ENCODE measurements around the gene GPC5. TPM values are rescaled to one million over a fixed set of nuclear protein-coding genes. Genes with fewer than 3 reads are reported as not detected.

GPC5 gene
- total and polyA plus RNA-seq, 3 donors from 2014 or later = 11.5 to 81.8 (median 52.1) TPM

GRCh38 chr13:91368676-91369440 is 29.6 kb upstream of the GPC5 start:
- WGBS, 2 donors = 72 to 80% methylated on average over 3 of the region's 3 CpGs
- Histone ChIP-seq H3K36me3 (ENCODE audit: low read depth, missing control alignments) (no peaks in the 10 kb centered on the region), H3K27ac (no peak overlapping the region), H3K4me3 (no peak overlapping the region), H3K4me1 (no peaks in the 10 kb centered on the region), H3K9me3 (no peaks in the 10 kb centered on the region), H3K27me3 (no peaks in the 10 kb centered on the region)
- no peak for DNase-seq
- TF ChIP-seq CTCF (IDR thresholded peaks at IDR 0.05) = no peak
- TF ChIP-seq POLR2A (IDR thresholded peaks at IDR 0.05) = no peak
- intact Hi-C loops (cut with DNase I; ENCODE audit: low total_unique reads) = no loop called here

- no peaks in the 10 kb centered on the region for H3K9me3 ChIP-seq
- H3K27ac ChIP-seq = no peak overlapping the region
- DNase-seq = no peak
- no peak overlapping the region for H3K4me3 ChIP-seq
- WGBS, 2 donors = 47 to 50% methylated on average over 3 of the region's 3 CpGs
- no peaks in the 10 kb centered on the region for H3K36me3 ChIP-seq (ENCODE audit: low read depth, missing control alignments)
- no peak for TF ChIP-seq POLR2A (IDR thresholded peaks at IDR 0.05)
- no peak for TF ChIP-seq CTCF (IDR thresholded peaks at IDR 0.05)
- no peaks in the 10 kb centered on the region for H3K27me3 ChIP-seq
- intact Hi-C loops (cut with DNase I; ENCODE audit: low total_unique reads) = no loop called here
- H3K4me1 ChIP-seq = no peaks in the 10 kb centered on the region
Observed at GRCh38 chr13:91369441-91369831, 29.0 kb upstream of the GPC5 start.

GRCh38 chr13:91370501-91370900 is 27.9 kb upstream of the GPC5 start:
- intact Hi-C loops (cut with DNase I; ENCODE audit: low total_unique reads) = no loop called here
- Histone ChIP-seq H3K4me3 (no peak overlapping the region), H3K4me1 (no peaks in the 10 kb centered on the region), H3K27ac (no peak overlapping the region), H3K27me3 (no peaks in the 10 kb centered on the region), H3K36me3 (ENCODE audit: low read depth, missing control alignments) (no peaks in the 10 kb centered on the region), H3K9me3 (no peaks in the 10 kb centered on the region)
- DNase-seq = no peak
- 92 to 94% methylated on average over 2 of the region's 2 CpGs for WGBS, 2 donors
- TF ChIP-seq POLR2A (IDR thresholded peaks at IDR 0.05) = no peak
- no peak for TF ChIP-seq CTCF (IDR thresholded peaks at IDR 0.05)

GRCh38 chr13:91372911-91373310 is 25.5 kb upstream of the GPC5 start:
- Histone ChIP-seq H3K27me3 (no peaks in the 10 kb centered on the region), H3K36me3 (ENCODE audit: low read depth, missing control alignments) (no peaks in the 10 kb centered on the region), H3K27ac (no peak overlapping the region), H3K9me3 (no peaks in the 10 kb centered on the region), H3K4me1 (no peaks in the 10 kb centered on the region), H3K4me3 (no peak overlapping the region)
- intact Hi-C loops (cut with DNase I; ENCODE audit: low total_unique reads) = no loop called here
- DNase-seq = no peak
- 74 to 79% methylated on average over 3 of the region's 3 CpGs for WGBS, 2 donors
- TF ChIP-seq CTCF (IDR thresholded peaks at IDR 0.05) (no peak), POLR2A (IDR thresholded peaks at IDR 0.05) (no peak)

All from testis (tissue), 3 donors.